ENCODE data around the gene UTP25. TPM values are rescaled to one million over a fixed set of nuclear protein-coding genes. Genes with fewer than 3 reads are reported as not detected.

Gene UTP25
- total RNA-seq, 1 experiment from 2014 or later = 12.7 TPM

- Histone ChIP-seq H3K4me3 (replicated peaks in 1 of 2; ENCODE audit: low read depth in 1 of 2, low read length in 2 of 2) (no peak overlapping the region), H3K27me3 (ENCODE audit: insufficient read depth, low read length) (no peaks in the 10 kb centered on the region), H3K4me1 (ENCODE audit: control insufficient read depth in 1 of 2, insufficient read depth in 2 of 2, low read length in 2 of 2) (peaks cover 0 to 13% of the 10 kb centered on the region in 2 experiments; a peak in 3 of 4 replicates), H3K36me3 (ENCODE audit: control insufficient read depth in 1 of 2, insufficient read depth in 2 of 2, low read length in 2 of 2) (no peaks in the 10 kb centered on the region; a peak in 3 of 4 replicates), H3K27ac (ENCODE audit: low read depth, low read length) (no peak overlapping the region), H3K4me2 (ENCODE audit: low read length) (no peak overlapping the region), H3K9ac (ENCODE audit: low read length) (no peak overlapping the region), H2AFZ (ENCODE audit: low read depth, low read length, poor library complexity, severe bottlenecking) (no peak overlapping the region), H3K79me2 (ENCODE audit: insufficient read depth, low read length) (peaks cover 28% of the 10 kb centered on the region; the same call in 1 of the 2 replicates), H3K9me3 (ENCODE audit: control insufficient read depth in 1 of 2, insufficient read depth in 1 of 2, low read depth in 1 of 2, low read length in 2 of 2) (no peaks in the 10 kb centered on the region), H3K9me2 (ENCODE audit: insufficient read depth) (no peaks in the 10 kb centered on the region), H4K20me1 (ENCODE audit: insufficient read depth) (no peaks in the 10 kb centered on the region)
- RAD21 ChIA-PET (ENCODE audit: low non-redundant PET in 1 of 2, low total read pairs in 2 of 2, uncharacterized antibody in 2 of 2, unreplicated experiment in 2 of 2) = no interaction called here
- no peak for TF ChIP-seq ELF1 (IDR thresholded peaks at IDR 0.05; ENCODE audit: borderline replicate concordance, low read depth)
- no peak for TF ChIP-seq JUND (IDR thresholded peaks at IDR 0.05)
- no peak for TF ChIP-seq SIN3A (IDR thresholded peaks at IDR 0.05; ENCODE audit: low read depth)
- TF ChIP-seq EZH2 (IDR thresholded peaks at IDR 0.05) = no peak
- no peak for TF ChIP-seq ATF3 (IDR thresholded peaks at IDR 0.05)
- no peak for TF ChIP-seq MAX (IDR thresholded peaks at IDR 0.05)
- no peak for TF ChIP-seq ZFX (IDR thresholded peaks at IDR 0.05)
- no peak for TF ChIP-seq ZNF274 (IDR thresholded peaks at IDR 0.05; ENCODE audit: low read depth, low read length)
- intact Hi-C loops (cut with micrococcal nuclease) = no loop called here
- POLR2A ChIA-PET = no interaction called here
- CTCF ChIA-PET = no interaction called here
- DNase-seq (ENCODE audit: low read depth, low spot score) = no peak
- no TSS peak for BruUV-seq (replicated peaks)
- no peak for ATAC-seq
These were observed 26.6 kb upstream of the UTP25 start for GRCh38 chr1:209800984-209801834.

GRCh38 chr1:209802117-209802779 is 25.5 kb upstream of the UTP25 start:
- peaks cover 28% of the 10 kb centered on the region; the same call in 1 of the 2 replicates for H3K79me2 ChIP-seq (ENCODE audit: insufficient read depth, low read length)

More at GRCh38 chr1:209802117-209802779, 25.5 kb upstream of the UTP25 start:
- ChIA-PET RAD21 (ENCODE audit: low non-redundant PET in 1 of 2, low total read pairs in 2 of 2, uncharacterized antibody in 2 of 2, unreplicated experiment in 2 of 2) (no interaction called here), POLR2A (no interaction called here), CTCF (interaction anchor here (1.1 kb wide), 1 partner anchor 233 kb away, joined by 4 read pairs; no protein-coding TSS in a partner anchor)
- Histone ChIP-seq H3K27ac (ENCODE audit: low read depth, low read length) (no peak overlapping the region), H3K27me3 (ENCODE audit: insufficient read depth, low read length) (no peaks in the 10 kb centered on the region), H2AFZ (ENCODE audit: low read depth, low read length, poor library complexity, severe bottlenecking) (no peak overlapping the region), H3K9ac (ENCODE audit: low read length) (no peak overlapping the region), H4K20me1 (ENCODE audit: insufficient read depth) (no peaks in the 10 kb centered on the region), H3K9me2 (ENCODE audit: insufficient read depth) (no peaks in the 10 kb centered on the region), H3K36me3 (ENCODE audit: control insufficient read depth in 1 of 2, insufficient read depth in 2 of 2, low read length in 2 of 2) (no peaks in the 10 kb centered on the region; a peak in 3 of 4 replicates), H3K9me3 (ENCODE audit: control insufficient read depth in 1 of 2, insufficient read depth in 1 of 2, low read depth in 1 of 2, low read length in 2 of 2) (no peaks in the 10 kb centered on the region), H3K4me1 (ENCODE audit: control insufficient read depth in 1 of 2, insufficient read depth in 2 of 2, low read length in 2 of 2) (peaks cover 5 to 24% of the 10 kb centered on the region in 2 experiments; a peak in 3 of 4 replicates), H3K4me3 (replicated peaks in 1 of 2; ENCODE audit: low read depth in 1 of 2, low read length in 2 of 2) (no peak overlapping the region), H3K4me2 (ENCODE audit: low read length) (no peak overlapping the region)
- TF ChIP-seq MAX (IDR thresholded peaks at IDR 0.05) = no peak
- no peak for TF ChIP-seq REST (IDR thresholded peaks at IDR 0.05; ENCODE audit: low read depth)
- no peak for TF ChIP-seq EZH2 (IDR thresholded peaks at IDR 0.05)
- no peak for TF ChIP-seq ATF3 (IDR thresholded peaks at IDR 0.05)
- no peak for TF ChIP-seq CTCF (IDR thresholded peaks at IDR 0.05 in 2 of 3, conservative IDR thresholded peaks at IDR 0.05 in 1 of 3; ENCODE audit: borderline replicate concordance in 1 of 3, insufficient read depth in 1 of 3, low read depth in 2 of 3, low read length in 2 of 3)
- no TSS peak for BruUV-seq (replicated peaks)
- DNase-seq (ENCODE audit: low read depth, low spot score) = no peak
- intact Hi-C loops (cut with micrococcal nuclease) = no loop called here
- ATAC-seq = no peak
